DND-41 (cell line): ENCODE data around the gene CPLX1.
A peak's percentile ranks its signal among the peaks of the same experiment; 100 is the strongest.

Experiments
- ATAC-seq: fragments of 200-7000 bp; cut with Tn5 transposase; 3 replicates; pipeline ENCODE4 v1.9.1; 2021; ENCODE audit warnings: low read depth; ENCODE audit not compliant: insufficient read depth
- DNase-seq: peaks from one replicate; pipeline ENCODE4 v3.0.0-alpha.2; 2020
- H2AFZ ChIP-seq: 2 replicates; pipeline ENCODE4 v1.6.0; 2012; ENCODE audit warnings: low read depth, low read length
- H3K27ac ChIP-seq: 2 replicates; pipeline ENCODE4 v1.5.1; 2012; ENCODE audit warnings: low read length, inconsistent platforms
- H3K27me3 ChIP-seq: fragments of 200-600 bp; sonication (generic); 2 replicates; pipeline ENCODE4 v1.6.0; 2012; ENCODE audit warnings: low read length, mild to moderate bottlenecking, inconsistent platforms; ENCODE audit not compliant: insufficient read depth, poor library complexity
- H3K36me3 ChIP-seq: 2 replicates; pipeline ENCODE4 v1.5.1; 2012; ENCODE audit warnings: low read length, inconsistent platforms; ENCODE audit not compliant: insufficient read depth
- H3K4me1 ChIP-seq: 2 replicates; pipeline ENCODE4 v1.5.1; 2012; ENCODE audit warnings: mild to moderate bottlenecking, low read length; ENCODE audit not compliant: insufficient read depth
- H3K4me2 ChIP-seq: 2 replicates; pipeline ENCODE4 v1.6.0; 2012; ENCODE audit warnings: mild to moderate bottlenecking, moderate library complexity, low read length, inconsistent platforms; ENCODE audit not compliant: insufficient read depth
- H3K4me3 ChIP-seq, 2 experiments: fragments of 200-600 bp in 1 of 2; shearing (Covaris generic) in 1 of 2; 2 replicates each; pipeline ENCODE4 v1.5.1; 2012 to 2016; ENCODE audit warnings: inconsistent platforms in 2 of 2, low read length in 2 of 2, mild to moderate bottlenecking in 2 of 2, low read depth in 1 of 2, moderate library complexity in 1 of 2
- H3K79me2 ChIP-seq: 2 replicates; pipeline ENCODE4 v1.6.0; 2012; ENCODE audit warnings: low read length, inconsistent platforms; ENCODE audit not compliant: insufficient read depth
- H3K9ac ChIP-seq: 2 replicates; pipeline ENCODE4 v1.6.0; 2012; ENCODE audit warnings: low read depth, mild to moderate bottlenecking, inconsistent platforms, low read length, moderate library complexity
- H3K9me3 ChIP-seq: 2 replicates; pipeline ENCODE4 v1.5.1; 2012; ENCODE audit warnings: low read length, moderate library complexity, mild to moderate bottlenecking, inconsistent platforms; ENCODE audit not compliant: insufficient read depth, severe bottlenecking
- H4K20me1 ChIP-seq: 2 replicates; pipeline ENCODE4 v1.6.0; 2012; ENCODE audit warnings: low read length; ENCODE audit not compliant: insufficient read depth
- EZH2 ChIP-seq: IDR thresholded peaks from 3 replicates; pipeline ENCODE4 v1.6.1; 2012; ENCODE audit warnings: borderline replicate concordance, low read depth, mild to moderate bottlenecking, moderate library complexity, low read length, inconsistent platforms; ENCODE audit not compliant: severe bottlenecking
- TF ChIP-seq, protein P1 (sequence below): IDR thresholded peaks from 2 replicates; pipeline ENCODE4 v1.5.1; 2012; ENCODE audit warnings: borderline replicate concordance, low read length, moderate library complexity, mild to moderate bottlenecking; ENCODE audit not compliant: poor library complexity, severe bottlenecking; ENCODE audit errors: extremely low read depth

CPLX1 gene

DNA sequence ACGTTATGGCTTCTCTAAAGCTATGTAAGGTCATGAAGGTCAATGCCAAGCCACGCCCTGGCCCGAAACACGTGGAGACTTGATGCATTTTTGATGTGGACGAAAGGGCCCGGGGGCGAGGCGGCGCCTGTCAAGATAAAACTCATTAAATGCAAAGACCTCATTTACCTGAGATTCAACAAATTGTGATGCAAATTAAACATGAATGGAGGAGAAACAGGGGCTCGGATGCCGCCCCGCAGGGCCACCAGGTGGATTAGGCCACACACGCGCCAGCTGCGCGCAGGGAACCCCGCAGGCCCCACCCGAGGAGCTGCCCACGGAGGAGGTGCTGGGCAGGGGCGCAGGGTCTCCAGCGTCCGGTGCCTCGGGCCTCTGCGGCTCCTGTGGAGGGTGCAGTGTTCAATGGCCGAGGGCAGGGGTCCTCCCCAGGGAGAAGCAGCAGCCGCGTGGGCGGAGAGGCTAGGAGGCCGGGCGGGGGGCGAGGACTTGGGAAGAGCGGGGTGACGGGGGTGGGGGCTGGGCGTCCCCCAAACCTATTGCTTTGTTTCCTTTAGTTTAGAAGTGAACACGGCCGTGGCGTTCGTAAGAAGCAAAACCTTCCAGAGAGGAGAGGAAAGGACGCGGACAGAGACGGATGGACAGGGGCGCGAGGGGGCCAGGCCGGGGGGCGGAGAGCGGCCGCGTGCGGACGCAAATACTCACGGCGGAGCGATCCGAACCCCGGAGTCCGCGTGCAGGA is 40.4 kb downstream of the CPLX1 start:
- Histone ChIP-seq H3K4me2 (no peak overlapping the region), H3K4me3 (no peak overlapping the region), H3K9ac (no peak overlapping the region), H4K20me1 (peaks cover 11% of the 10 kb centered on the region), H2AFZ (no peak overlapping the region), H3K9me3 (no peaks in the 10 kb centered on the region), H3K79me2 (peaks cover 12% of the 10 kb centered on the region), H3K27ac (no peak overlapping the region), H3K27me3 (no peaks in the 10 kb centered on the region), H3K36me3 (peaks cover 11% of the 10 kb centered on the region), H3K4me1 (peaks cover 17% of the 10 kb centered on the region)
- ATAC-seq: no peak
- no peak for TF ChIP-seq EZH2
- TF ChIP-seq, protein P1, sequence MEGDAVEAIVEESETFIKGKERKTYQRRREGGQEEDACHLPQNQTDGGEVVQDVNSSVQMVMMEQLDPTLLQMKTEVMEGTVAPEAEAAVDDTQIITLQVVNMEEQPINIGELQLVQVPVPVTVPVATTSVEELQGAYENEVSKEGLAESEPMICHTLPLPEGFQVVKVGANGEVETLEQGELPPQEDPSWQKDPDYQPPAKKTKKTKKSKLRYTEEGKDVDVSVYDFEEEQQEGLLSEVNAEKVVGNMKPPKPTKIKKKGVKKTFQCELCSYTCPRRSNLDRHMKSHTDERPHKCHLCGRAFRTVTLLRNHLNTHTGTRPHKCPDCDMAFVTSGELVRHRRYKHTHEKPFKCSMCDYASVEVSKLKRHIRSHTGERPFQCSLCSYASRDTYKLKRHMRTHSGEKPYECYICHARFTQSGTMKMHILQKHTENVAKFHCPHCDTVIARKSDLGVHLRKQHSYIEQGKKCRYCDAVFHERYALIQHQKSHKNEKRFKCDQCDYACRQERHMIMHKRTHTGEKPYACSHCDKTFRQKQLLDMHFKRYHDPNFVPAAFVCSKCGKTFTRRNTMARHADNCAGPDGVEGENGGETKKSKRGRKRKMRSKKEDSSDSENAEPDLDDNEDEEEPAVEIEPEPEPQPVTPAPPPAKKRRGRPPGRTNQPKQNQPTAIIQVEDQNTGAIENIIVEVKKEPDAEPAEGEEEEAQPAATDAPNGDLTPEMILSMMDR: no peak
- DNase-seq: no peak

GRCh38 chr4:784401-785331 is 41.3 kb downstream of the CPLX1 start:
- Histone ChIP-seq H3K4me3 (no peak overlapping the region), H3K9ac (no peak overlapping the region), H3K4me1 (peaks cover 25% of the 10 kb centered on the region), H3K27me3 (no peaks in the 10 kb centered on the region), H4K20me1 (peaks cover 19% of the 10 kb centered on the region), H3K9me3 (no peaks in the 10 kb centered on the region), H3K27ac (no peak overlapping the region), H3K79me2 (peaks cover 20% of the 10 kb centered on the region), H3K4me2 (no peak overlapping the region), H2AFZ (no peak overlapping the region), H3K36me3 (peaks cover 20% of the 10 kb centered on the region)
- no peak for DNase-seq
- ATAC-seq: no peak
- TF ChIP-seq, protein P1: no peak
- TF ChIP-seq EZH2: no peak

- Histone ChIP-seq H3K4me1 (peaks cover 39% of the 10 kb centered on the region), H3K4me3 (peak overlapping the region; percentile 99 to 100), H3K36me3 (peaks cover 47% of the 10 kb centered on the region), H3K27ac (peak overlapping the region; percentile 95), H3K79me2 (peaks cover 50% of the 10 kb centered on the region), H3K9me3 (no peaks in the 10 kb centered on the region), H3K27me3 (no peaks in the 10 kb centered on the region), H3K9ac (peak overlapping the region; percentile 100), H3K4me2 (peak overlapping the region; percentile 78), H2AFZ (peak overlapping the region; percentile 92), H4K20me1 (peaks cover 41% of the 10 kb centered on the region)
- ATAC-seq (peak; percentile 93), DNase-seq (peak; percentile 100)
- TF ChIP-seq EZH2: no peak
- TF ChIP-seq, protein P1: no peak
Observed at GRCh38 chr4:781493-782216, 44.3 kb downstream of the CPLX1 start.
